VCaP (cell line): ENCODE results near the gene WFDC1.

ENCODE experiments used
- H3K27ac ChIP-seq: fragments of 450-650 bp; 2 replicates; pipeline ENCODE4 v1.5.1; 2017
- TF ChIP-seq, protein P1 (sequence below): fragments of 450-650 bp; conservative IDR thresholded peaks from 2 replicates; pipeline ENCODE4 v1.5.1; 2017; ENCODE audit warnings: mild to moderate bottlenecking, moderate library complexity

The WFDC1 gene

DNA sequence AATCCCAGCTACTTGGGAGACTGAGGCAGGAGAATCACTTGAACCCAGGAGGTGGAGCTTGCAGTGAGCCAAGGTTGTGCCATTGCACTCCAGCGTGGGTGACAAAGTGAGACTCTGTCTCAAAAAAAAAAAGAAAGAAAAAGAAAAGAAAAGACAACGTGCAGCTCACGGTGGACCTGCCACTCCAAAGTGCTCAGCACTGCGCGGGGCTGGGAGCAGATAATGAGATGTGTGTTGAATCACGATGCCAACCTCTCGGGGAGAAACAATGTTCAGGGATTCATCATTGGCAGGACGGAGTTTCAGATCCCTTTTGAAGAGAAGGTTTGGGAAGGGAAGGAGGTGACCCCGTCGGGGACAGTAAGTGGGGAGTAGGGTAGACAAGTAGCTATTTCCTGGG is 19.2 kb downstream of the WFDC1 start:
- TF ChIP-seq, protein P1, sequence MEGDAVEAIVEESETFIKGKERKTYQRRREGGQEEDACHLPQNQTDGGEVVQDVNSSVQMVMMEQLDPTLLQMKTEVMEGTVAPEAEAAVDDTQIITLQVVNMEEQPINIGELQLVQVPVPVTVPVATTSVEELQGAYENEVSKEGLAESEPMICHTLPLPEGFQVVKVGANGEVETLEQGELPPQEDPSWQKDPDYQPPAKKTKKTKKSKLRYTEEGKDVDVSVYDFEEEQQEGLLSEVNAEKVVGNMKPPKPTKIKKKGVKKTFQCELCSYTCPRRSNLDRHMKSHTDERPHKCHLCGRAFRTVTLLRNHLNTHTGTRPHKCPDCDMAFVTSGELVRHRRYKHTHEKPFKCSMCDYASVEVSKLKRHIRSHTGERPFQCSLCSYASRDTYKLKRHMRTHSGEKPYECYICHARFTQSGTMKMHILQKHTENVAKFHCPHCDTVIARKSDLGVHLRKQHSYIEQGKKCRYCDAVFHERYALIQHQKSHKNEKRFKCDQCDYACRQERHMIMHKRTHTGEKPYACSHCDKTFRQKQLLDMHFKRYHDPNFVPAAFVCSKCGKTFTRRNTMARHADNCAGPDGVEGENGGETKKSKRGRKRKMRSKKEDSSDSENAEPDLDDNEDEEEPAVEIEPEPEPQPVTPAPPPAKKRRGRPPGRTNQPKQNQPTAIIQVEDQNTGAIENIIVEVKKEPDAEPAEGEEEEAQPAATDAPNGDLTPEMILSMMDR, result no peak
- H3K27ac ChIP-seq, result no peak overlapping the region

DNA sequence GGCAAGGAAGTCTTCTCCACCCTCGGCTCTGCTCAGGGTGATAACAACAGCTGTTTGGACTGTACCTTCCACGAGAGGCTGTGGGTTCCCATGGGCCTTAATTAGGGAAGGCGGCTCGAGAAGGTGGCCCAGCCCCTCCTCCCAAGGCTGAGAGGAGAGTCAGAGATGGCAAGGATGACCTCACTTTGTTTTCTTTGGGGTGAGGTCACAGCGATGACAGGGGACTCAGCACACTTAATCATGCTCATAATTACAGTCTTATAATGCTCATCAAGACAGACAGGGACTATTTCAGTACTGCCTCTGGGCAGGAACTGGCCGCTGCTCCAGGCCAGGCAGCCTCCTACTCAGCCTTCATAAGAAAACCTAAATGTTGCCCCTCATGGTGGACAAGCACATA is 19.7 kb downstream of the WFDC1 start:
- no peak overlapping the region for H3K27ac ChIP-seq
- TF ChIP-seq, protein P1, result no peak

DNA sequence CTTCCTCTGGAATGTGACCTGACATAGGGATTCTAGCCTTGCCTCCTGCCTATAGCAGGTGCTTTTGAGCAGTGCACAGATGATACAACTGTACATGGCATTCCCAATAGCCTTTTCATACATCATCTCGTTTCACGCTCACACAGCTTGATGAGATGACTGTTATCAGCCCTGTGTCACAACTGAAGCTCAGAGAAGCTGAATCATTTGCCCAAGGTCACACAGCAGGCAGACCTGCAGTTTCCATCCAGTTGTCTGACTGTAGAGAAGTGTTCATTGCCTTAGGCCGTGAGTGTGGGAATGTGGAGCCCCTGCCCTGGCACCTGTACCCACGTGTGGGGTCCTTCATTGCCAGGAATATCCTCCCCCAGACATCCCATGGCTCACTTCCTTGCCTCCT is 20.1 kb downstream of the WFDC1 start:
- no peak overlapping the region for H3K27ac ChIP-seq
- TF ChIP-seq, protein P1, result no peak

DNA sequence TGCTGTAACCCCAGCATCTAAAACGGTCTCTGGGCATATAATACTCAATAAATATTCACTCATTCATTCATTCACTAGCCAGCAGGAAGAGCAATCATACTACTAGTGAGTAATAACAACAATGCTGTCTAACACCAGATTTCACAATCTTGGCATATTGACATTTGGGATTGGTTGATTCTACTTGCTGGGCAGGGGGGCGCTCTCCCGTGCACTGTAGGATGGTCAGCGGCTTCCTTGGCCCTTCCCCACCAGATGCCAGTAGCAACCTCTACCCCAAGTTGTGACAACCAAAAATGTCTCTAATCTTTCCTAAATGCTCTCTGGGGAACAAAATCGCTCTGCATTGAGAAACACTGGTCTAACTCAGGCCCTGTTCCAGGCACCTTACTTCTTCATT is 20.7 kb downstream of the WFDC1 start:
- TF ChIP-seq, protein P1, result no peak
- H3K27ac ChIP-seq, result no peak overlapping the region

DNA sequence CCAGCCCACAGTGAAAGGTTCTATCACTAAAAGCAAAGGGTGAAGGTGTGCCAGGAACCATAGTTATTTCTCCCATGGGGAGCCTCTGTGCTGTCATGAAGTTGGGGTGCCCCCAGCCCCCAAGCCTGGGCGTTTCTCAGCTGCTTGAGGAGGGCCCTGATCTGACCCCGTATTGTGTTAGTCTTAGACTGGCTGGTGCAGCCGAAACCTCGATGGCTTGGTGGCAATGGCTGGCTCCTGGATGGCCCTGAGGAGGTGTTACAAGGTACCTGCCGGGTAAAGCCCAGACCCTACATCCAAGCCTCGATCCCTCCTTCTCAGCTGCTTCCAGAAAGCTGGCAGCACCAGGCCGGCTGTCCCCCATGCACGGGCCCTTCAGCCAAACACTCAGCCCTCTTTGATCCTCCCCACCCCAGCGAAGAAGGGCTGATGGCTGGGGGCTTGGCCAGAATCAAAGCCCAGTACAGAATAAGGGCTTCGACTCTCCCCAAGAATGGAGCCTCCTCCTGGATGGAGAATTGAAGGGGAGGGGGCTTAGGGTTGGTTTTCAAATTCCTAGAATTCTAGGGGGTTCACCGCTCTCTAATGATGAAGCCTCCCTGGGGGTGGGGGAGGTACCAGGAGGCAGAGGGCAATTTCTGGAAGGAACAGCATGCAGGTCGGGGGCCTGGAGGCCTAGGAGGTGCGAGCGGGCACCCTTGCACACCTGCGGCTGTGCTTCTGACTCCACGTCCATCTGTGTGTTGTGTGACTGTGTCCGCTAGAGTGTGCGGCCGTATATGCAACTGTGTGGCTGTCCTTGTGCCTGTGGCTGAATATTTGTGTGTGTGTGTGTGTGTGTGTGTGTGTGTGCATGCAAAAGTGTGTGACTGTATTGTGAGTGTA is 23.7 kb downstream of the WFDC1 start:
- TF ChIP-seq, protein P1, result no peak

DNA sequence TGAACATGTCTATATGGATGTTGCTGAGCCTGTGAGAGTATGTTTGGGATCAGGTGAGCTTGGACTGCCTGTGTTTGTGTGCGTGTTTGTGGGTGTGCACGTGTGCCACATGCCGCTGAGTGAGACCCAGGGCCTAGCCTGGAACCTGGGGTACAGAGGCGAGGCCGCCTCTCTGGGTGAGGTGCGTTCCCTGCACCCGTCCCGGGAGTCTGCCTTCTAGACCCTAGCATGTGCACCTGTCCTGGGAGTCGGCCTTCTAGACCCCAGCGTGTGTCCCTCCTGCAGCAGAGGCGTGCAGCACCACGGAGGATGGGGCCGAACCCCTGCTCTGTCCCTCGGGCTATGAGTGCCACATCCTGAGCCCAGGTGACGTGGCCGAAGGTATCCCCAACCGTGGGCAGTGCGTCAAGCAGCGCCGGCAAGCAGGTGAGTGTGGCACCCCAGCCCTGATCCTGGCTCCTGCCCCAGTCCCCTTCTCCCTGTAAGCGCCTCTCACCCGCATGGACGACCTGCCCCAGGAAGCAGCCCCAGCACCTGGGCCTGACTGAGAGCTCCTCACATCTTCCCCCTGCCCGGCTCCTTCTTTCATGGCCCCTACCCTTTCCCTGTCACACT is 24.6 kb downstream of the WFDC1 start:
- TF ChIP-seq, protein P1, result no peak
- no peak overlapping the region for H3K27ac ChIP-seq

More for the DNA sequence above, 23.7 kb downstream of the WFDC1 start:
- no peak overlapping the region for H3K27ac ChIP-seq

DNA sequence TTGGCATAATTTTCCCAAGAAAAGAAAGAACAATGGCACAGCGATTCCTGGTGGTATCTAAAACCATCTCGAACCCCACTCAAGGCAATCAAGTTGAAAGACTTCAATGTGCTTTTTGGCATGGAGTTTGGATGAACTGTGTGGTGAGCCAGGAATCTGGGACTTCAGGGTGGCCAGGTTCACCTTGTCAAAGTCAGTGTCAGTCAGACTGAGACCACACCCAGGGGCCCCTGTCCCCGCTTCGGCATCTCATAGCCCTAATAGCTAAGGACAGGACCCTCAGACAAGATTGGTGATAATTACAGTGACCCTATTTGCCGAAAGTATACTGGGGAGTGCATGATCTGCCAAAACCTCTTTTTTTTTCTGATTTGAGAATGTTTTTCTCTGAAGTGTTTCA is 25.8 kb downstream of the WFDC1 start:
- H3K27ac ChIP-seq, result no peak overlapping the region
- TF ChIP-seq, protein P1, result no peak
